Astrocyte of the spinal cord (primary cell): ENCODE results near the gene TEX26.

ENCODE experiments used
- DNase-seq: peaks from one replicate; pipeline ENCODE4 v3.0.0; 2011; ENCODE audit warnings: low read depth, low spot score
- H3K4me3 ChIP-seq: 2 replicates; pipeline ENCODE4 v1.5.1; 2011; ENCODE audit warnings: low read depth, mild to moderate bottlenecking, low read length, moderate library complexity
- CTCF ChIP-seq: IDR thresholded peaks from 2 replicates; pipeline ENCODE4 v1.5.1; 2012; ENCODE audit warnings: low read depth, mild to moderate bottlenecking, low read length, inconsistent platforms
- in situ Hi-C: cut with HindIII; loops from 2 replicates; pipeline ENCODE4 v1.10.0; 2017; ENCODE audit warnings: low sequenced_read_pairs

Gene TEX26

GRCh38 chr13:30927595-30927994, 4.9 kb upstream of the TEX26 start:
- DNase-seq = no peak
- in situ Hi-C loops = no loop called here
- no peak for TF ChIP-seq CTCF
- H3K4me3 ChIP-seq = no peak overlapping the region

- in situ Hi-C loops = no loop called here
- no peak overlapping the region for H3K4me3 ChIP-seq
- no peak for DNase-seq
- TF ChIP-seq CTCF = no peak
These were observed 3.5 kb upstream of the TEX26 start for GRCh38 chr13:30928978-30929377.

GRCh38 chr13:30933354-30933670, 856 bp downstream of the TEX26 start:
- no peak for DNase-seq
- no peak for TF ChIP-seq CTCF
- no peak overlapping the region for H3K4me3 ChIP-seq
- in situ Hi-C loops = no loop called here

- H3K4me3 ChIP-seq = no peak overlapping the region
- peak; percentile 29 for TF ChIP-seq CTCF
- in situ Hi-C loops = no loop called here
- DNase-seq = no peak
These were observed 1.9 kb downstream of the TEX26 start for GRCh38 chr13:30934381-30934780.

- in situ Hi-C loops = no loop called here
- TF ChIP-seq CTCF = no peak
- no peak for DNase-seq
- no peak overlapping the region for H3K4me3 ChIP-seq
These were observed 2.3 kb downstream of the TEX26 start for GRCh38 chr13:30934803-30935202.

GRCh38 chr13:30936971-30937370, 4.5 kb downstream of the TEX26 start:
- H3K4me3 ChIP-seq = no peak overlapping the region
- in situ Hi-C loops = no loop called here
- no peak for DNase-seq
- TF ChIP-seq CTCF = no peak

- DNase-seq = no peak
- TF ChIP-seq CTCF = no peak
- in situ Hi-C loops = no loop called here
- H3K4me3 ChIP-seq = no peak overlapping the region
These were observed 11.4 kb downstream of the TEX26 start for GRCh38 chr13:30943881-30944280.
